Loucy (cell line): Measurements from ENCODE around the gene PCMT1.
"Not testable (repeated sequence)": the region's sequence is repeated elsewhere in the genome, so short reads cannot be mapped to it uniquely, and the experiment has no call there.

ENCODE experiments used
- H2AFZ ChIP-seq: fragments of 200-600 bp; sonication (generic); 2 replicates; pipeline ENCODE4 v1.6.0; 2016; ENCODE audit warnings: antibody characterized with exemption, mild to moderate bottlenecking, low read length, moderate library complexity
- H3F3A ChIP-seq: fragments of 200-600 bp; 2 replicates; pipeline ENCODE4 v1.6.0; 2016; ENCODE audit warnings: antibody characterized with exemption, low read depth, mild to moderate bottlenecking
- H3K27me3 ChIP-seq: fragments of 200-600 bp; sonication (generic); 2 replicates; pipeline ENCODE4 v1.6.1; 2014; ENCODE audit warnings: low read length, mild to moderate bottlenecking; ENCODE audit not compliant: insufficient read depth, poor library complexity, severe bottlenecking
- H3K36me3 ChIP-seq: fragments of 200-600 bp; sonication (generic); 2 replicates; pipeline ENCODE4 v1.6.1; 2016; ENCODE audit warnings: low read length; ENCODE audit not compliant: insufficient read depth
- H3K4me1 ChIP-seq: fragments of 200-600 bp; sonication (generic); 2 replicates; pipeline ENCODE4 v1.5.1; 2014; ENCODE audit warnings: low read length, mild to moderate bottlenecking; ENCODE audit not compliant: insufficient read depth, poor library complexity, severe bottlenecking
- H3K4me2 ChIP-seq: fragments of 200-600 bp; sonication (generic); 2 replicates; pipeline ENCODE4 v1.6.0; 2014; ENCODE audit warnings: antibody characterized with exemption, low read length, low read depth, mild to moderate bottlenecking; ENCODE audit not compliant: poor library complexity, severe bottlenecking
- H3K4me3 ChIP-seq: fragments of 200-600 bp; sonication (generic); 2 replicates; pipeline ENCODE4 v1.5.1; 2014; ENCODE audit warnings: low read length, mild to moderate bottlenecking, mixed read lengths; ENCODE audit not compliant: poor library complexity, severe bottlenecking
- H3K79me2 ChIP-seq: fragments of 200-600 bp; sonication (generic); 2 replicates; pipeline ENCODE4 v1.6.1; 2014; ENCODE audit warnings: low read length; ENCODE audit not compliant: insufficient read depth
- H3K9ac ChIP-seq: fragments of 200-600 bp; sonication (generic); 2 replicates; pipeline ENCODE4 v1.6.0; 2014; ENCODE audit warnings: mild to moderate bottlenecking, low read depth, low read length, moderate library complexity; ENCODE audit not compliant: poor library complexity, severe bottlenecking
- H3K9me2 ChIP-seq: fragments of 200-600 bp; sonication (generic); replicated peaks from 2 replicates; pipeline ENCODE4 v1.6.1; 2016; ENCODE audit warnings: low read depth, low read length, mixed read lengths
- H3K9me3 ChIP-seq: fragments of 200-600 bp; sonication (generic); 2 replicates; pipeline ENCODE4 v1.6.1; 2014; ENCODE audit warnings: mild to moderate bottlenecking, antibody characterized with exemption, low read length, low read depth; ENCODE audit not compliant: insufficient read depth
- H4K20me1 ChIP-seq: fragments of 200-600 bp; sonication (generic); 2 replicates; pipeline ENCODE4 v1.6.0; 2014; ENCODE audit warnings: antibody characterized with exemption, low read length, mild to moderate bottlenecking; ENCODE audit not compliant: insufficient read depth, poor library complexity, severe bottlenecking
- EZH2phosphoT487 ChIP-seq: fragments of 200-600 bp; IDR thresholded peaks from 2 replicates; pipeline ENCODE4 v1.6.1; 2018; ENCODE audit warnings: antibody characterized with exemption, mild to moderate bottlenecking, moderate library complexity, borderline replicate concordance
- TF ChIP-seq, protein P1 (sequence below): fragments of 200-600 bp; sonication (generic); conservative IDR thresholded peaks from 2 replicates; pipeline ENCODE4 v1.5.1; 2014; ENCODE audit warnings: mild to moderate bottlenecking, antibody characterized with exemption, low read length

The PCMT1 gene

DNA sequence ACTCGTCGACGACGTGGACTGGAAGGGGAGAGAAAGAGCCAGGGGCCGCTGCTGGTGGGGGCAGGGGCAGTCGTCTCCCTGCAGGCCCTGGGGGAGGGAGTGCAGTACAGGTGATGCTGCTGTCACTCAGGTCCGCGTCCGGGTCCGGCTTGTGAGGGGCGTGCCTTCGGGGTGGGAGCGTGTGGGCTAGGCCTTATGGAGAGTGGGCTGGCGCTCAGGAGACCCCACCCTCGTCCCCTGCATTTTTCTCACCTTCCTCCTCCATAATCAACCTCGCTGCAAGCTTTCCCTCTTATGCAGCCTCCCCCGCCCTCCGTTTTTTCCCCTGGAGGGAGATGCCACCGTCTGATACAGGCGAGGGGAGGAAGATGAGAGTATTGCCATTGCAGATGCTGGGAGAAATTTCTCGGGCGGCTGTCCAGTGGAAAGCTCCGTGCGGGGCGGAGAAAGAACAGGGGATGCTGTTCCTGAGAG is 632 bp downstream of the PCMT1 start:
- H3K27me3 ChIP-seq: no peaks in the 10 kb centered on the region
- H3K9ac ChIP-seq: peak overlapping the region; percentile 96
- H3K4me3 ChIP-seq: peak overlapping the region; percentile 99
- H3K4me1 ChIP-seq: peaks cover 39% of the 10 kb centered on the region
- H3F3A ChIP-seq: peaks cover 4% of the 10 kb centered on the region; the same call in 1 of the 2 replicates
- peak overlapping the region; percentile 95 for H3K4me2 ChIP-seq
- TF ChIP-seq EZH2phosphoT487: no peak
- TF ChIP-seq, protein P1, sequence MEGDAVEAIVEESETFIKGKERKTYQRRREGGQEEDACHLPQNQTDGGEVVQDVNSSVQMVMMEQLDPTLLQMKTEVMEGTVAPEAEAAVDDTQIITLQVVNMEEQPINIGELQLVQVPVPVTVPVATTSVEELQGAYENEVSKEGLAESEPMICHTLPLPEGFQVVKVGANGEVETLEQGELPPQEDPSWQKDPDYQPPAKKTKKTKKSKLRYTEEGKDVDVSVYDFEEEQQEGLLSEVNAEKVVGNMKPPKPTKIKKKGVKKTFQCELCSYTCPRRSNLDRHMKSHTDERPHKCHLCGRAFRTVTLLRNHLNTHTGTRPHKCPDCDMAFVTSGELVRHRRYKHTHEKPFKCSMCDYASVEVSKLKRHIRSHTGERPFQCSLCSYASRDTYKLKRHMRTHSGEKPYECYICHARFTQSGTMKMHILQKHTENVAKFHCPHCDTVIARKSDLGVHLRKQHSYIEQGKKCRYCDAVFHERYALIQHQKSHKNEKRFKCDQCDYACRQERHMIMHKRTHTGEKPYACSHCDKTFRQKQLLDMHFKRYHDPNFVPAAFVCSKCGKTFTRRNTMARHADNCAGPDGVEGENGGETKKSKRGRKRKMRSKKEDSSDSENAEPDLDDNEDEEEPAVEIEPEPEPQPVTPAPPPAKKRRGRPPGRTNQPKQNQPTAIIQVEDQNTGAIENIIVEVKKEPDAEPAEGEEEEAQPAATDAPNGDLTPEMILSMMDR: no peak
- no peaks in the 10 kb centered on the region for H3K36me3 ChIP-seq
- peaks cover 64% of the 10 kb centered on the region for H4K20me1 ChIP-seq
- H2AFZ ChIP-seq: peak overlapping the region; percentile 96
- peaks cover 66% of the 10 kb centered on the region for H3K79me2 ChIP-seq
- no peaks in the 10 kb centered on the region for H3K9me2 ChIP-seq
- no peaks in the 10 kb centered on the region for H3K9me3 ChIP-seq

DNA sequence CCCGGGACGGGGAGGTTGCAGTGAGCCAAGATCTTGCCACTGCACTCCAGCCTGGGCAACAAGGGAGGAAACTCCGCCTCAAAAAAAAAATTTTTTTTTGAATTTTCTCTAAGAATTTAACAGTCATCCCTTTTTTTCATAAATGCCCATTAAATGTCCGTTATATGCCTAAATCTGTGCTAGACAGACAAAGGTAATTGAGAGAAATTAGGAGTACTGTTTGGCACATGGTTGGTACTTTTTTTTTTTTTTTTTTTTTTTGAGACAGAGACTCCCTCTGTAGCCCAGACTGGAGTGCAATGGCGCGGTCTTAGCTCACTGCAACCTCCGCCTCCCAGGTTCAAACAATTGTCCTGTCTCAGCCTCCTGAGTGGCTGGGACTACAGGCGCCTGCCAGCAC is 1.7 kb downstream of the PCMT1 start:
- peak overlapping the region; percentile 96 for H3K9ac ChIP-seq
- peaks cover 64% of the 10 kb centered on the region for H4K20me1 ChIP-seq
- peak overlapping the region; percentile 99 for H3K4me3 ChIP-seq
- no peaks in the 10 kb centered on the region for H3K9me3 ChIP-seq
- no peaks in the 10 kb centered on the region for H3K27me3 ChIP-seq
- no peak overlapping the region for H2AFZ ChIP-seq
- peak overlapping the region; percentile 95 for H3K4me2 ChIP-seq
- peaks cover 4% of the 10 kb centered on the region; the same call in 1 of the 2 replicates for H3F3A ChIP-seq
- H3K9me2 ChIP-seq: no peaks in the 10 kb centered on the region
- H3K79me2 ChIP-seq: peaks cover 66% of the 10 kb centered on the region
- peaks cover 33% of the 10 kb centered on the region for H3K4me1 ChIP-seq
- no peaks in the 10 kb centered on the region for H3K36me3 ChIP-seq
- TF ChIP-seq, protein P1: no peak
- TF ChIP-seq EZH2phosphoT487: no peak

DNA sequence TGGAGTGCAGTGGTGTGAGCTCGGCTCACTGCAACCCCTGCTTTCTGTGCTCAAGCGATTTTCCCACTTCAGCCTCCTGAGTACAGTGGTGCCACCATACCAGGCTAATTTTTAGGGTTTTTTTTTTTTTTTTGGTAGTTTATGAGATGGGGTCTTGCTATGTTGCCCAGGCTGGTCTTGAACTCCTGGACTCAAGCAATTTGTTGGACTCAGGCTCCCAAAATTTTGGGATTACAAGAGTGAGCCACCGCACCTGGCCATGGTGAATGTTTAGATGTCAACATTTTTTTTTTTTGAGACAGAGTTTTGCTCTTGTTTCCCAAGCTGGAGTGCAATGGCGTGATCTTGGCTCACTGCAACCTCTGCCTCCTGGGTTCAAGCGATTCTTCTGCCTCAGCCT is 2.4 kb downstream of the PCMT1 start:
- H3K9me2 ChIP-seq, H2AFZ ChIP-seq, H3K9me3 ChIP-seq, H3K27me3 ChIP-seq, H3K36me3 ChIP-seq, H3F3A ChIP-seq: not testable (repeated sequence)
- Histone ChIP-seq H3K4me1 (peaks cover 28% of the 10 kb centered on the region), H4K20me1 (peaks cover 69% of the 10 kb centered on the region), H3K4me2 (peak overlapping the region; percentile 95), H3K9ac (peak overlapping the region; percentile 96), H3K4me3 (peak overlapping the region; percentile 99), H3K79me2 (peaks cover 72% of the 10 kb centered on the region)
